Femur (tissue), 1 donor: Measurements from ENCODE around the gene C10orf71.

Source experiments
- DNase-seq: peaks from one replicate; pipeline ENCODE4 v3.0.0-alpha.2; 2017

The C10orf71 gene

DNA sequence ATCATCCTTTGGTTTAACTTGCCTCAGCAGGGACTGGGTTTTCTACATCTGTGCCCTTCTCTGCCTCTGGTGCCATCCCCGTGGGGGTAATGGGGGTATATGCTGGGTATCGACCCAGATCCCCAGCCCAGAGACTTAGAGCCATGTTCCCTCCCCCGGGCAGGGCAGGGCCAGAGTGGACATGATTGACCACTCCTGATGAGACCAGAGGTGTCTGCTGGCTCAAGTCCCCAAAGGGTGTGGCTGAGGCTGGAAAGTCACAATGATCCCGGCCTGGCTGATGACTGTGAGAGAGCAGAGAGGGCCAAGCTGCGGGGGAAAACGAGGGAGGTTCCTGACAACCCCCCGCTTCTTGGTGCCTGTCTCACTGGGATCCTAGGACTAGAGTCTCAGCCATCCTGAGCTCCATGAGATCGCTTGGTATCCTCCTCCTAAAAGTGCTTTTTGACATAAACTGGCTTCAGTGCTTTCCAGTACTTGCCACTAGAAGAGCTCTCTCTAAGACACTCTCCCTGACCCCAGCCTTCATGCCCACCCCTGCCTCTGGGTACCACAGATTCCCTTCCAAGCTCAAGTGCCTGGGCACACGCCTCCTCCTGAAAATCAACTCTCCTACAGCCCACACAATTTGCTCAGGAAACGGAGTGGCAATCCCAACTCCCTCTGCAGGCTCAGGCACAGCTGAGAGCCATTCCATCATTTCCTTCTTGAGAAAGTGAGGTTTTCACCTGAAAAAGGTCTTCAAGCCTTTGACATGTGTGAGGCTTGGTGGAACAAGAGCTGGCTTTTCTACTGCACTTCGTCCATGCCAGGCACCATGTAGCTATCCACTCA, 63.0 kb downstream of the C10orf71 start:
- no peak for DNase-seq

GRCh38 chr10:49362596-49363260, 63.8 kb downstream of the C10orf71 start:
- no peak for DNase-seq

DNA sequence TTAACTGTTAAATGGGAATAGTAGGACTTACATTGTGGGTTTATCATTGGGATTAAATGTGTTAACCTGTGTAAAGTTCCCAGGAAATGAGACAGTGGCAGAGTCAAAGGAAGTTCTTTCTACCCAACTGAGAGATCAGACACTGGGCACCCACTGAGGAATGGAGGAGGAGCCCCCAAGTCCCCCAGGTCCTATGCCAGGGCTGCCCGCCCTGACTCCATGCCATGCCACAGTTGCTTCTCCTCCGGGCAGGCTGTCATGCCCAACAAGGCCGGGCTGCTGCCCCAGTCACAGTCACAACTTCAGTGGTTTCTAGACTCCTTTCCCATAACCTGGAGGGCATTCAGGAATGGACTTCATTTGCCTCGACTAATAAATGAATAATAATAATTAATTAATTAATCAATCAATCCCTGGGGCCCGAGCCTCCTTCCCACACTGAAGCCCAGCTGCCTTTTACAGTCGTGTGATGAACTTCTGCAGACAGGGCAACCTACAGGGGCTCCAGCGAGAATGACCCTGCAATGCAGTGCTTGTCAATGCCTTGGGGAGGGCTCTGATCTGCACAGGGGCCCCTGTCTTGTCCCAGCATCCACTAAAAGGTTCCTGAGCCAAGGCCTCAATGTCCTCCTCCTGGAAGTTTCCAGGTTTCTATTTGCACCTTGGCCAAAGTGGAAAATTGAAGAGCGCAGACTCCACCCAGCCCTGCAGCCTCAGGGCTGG, 64.5 kb downstream of the C10orf71 start:
- DNase-seq, result no peak

DNA sequence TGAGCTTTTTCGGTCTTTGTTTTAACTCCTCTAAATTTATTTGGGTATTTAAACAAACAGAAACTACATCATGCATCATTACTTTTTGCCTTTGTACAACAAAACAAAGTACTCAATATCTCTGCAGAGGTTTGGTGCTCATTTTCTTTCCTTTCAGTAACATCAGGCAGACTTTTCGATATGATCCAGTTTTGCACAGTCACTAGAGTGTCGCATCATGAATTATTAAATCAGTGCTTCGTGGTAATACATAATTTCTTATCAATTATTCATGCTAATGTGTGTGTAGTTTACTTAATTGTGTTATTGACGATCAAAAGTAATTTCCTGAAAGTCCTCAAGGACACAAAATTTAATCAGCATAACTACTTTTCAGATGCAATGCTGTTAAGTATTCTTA, 65.1 kb downstream of the C10orf71 start:
- no peak for DNase-seq

DNA sequence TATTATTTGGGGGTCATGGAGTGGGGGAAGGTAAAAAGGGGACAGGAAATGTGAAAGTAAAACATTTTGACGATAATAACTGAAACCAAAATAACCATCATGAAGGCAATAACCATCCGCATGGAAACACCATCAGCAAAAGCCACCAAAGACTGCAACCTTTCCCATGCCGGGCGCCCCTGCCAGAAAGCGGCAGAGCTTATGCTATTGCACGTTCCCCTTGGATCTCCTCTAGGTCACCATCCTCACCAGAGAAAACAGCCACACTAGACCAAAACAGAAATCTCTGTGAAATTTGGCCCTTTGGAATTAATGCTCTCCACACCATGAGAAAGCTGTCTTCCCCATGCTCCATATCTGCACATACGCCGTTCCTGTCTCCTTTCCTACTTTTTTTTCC, 65.8 kb downstream of the C10orf71 start:
- DNase-seq, result no peak

DNA sequence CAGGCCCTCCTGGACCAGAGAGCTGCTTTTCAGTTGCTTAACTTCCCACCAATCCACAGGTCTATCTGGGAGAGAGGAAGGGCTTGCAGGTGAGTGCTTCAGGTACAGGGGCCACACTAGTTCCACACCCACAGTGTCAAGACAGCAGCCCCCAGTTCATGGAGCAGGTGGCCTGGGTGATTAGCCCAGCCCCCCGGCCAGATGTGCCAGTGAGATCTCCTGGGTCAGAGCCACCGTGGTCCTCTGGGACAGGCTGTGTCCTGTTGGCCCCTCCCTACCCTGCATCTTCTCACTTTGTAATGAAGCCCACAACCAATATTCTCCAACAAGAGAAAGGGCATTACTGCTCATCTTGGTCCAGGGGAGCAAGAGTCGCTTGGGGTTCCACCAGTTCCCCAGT, 66.3 kb downstream of the C10orf71 start:
- no peak for DNase-seq

GRCh38 chr10:49365675-49366415, 66.9 kb downstream of the C10orf71 start:
- DNase-seq, result no peak

- DNase-seq, result no peak
Observed at GRCh38 chr10:49366460-49366859, 67.5 kb downstream of the C10orf71 start.

GRCh38 chr10:49367600-49367999, 68.6 kb downstream of the C10orf71 start:
- DNase-seq, result no peak

GRCh38 chr10:49368256-49368655, 69.3 kb downstream of the C10orf71 start:
- no peak for DNase-seq

- DNase-seq, result no peak
Observed at GRCh38 chr10:49369216-49370162, 70.5 kb downstream of the C10orf71 start.

DNA sequence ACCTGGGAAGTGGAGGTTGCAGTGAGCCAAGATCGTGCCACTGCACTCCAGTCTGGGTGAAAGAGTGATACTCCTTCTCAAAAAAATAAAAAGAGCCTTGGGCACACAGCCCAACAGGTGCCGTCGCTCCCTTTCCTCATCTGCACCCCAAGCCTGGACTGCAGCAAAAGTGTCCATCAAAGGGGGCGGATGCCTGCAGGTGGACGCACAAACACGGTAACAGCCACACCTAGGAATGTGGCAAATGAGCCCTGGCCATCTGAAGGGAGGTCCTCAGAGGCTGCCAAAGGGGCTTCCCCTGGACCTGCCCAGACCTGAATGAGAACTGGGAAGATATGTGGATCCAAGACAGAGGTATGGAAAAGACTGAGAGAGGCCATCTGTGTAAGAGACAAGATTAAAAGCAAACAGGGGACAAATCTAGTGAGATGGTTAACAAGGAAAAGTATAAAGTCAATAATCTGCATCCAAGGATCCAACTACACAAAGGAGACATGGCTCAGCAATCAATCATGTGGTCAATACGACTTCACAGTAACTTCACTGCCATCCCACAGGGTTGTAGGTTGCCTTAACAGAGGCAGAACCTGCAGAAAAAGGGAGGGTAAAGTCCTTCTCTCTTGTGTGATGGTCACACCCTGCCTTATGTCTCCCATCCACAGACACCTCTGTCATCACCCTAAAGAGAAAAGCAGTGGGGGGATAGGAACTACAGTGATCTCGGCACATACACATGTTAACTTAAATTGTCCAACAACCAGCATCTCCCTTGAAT, 71.5 kb downstream of the C10orf71 start:
- no peak for DNase-seq

GRCh38 chr10:49371967-49372366, 73.0 kb downstream of the C10orf71 start:
- DNase-seq, result no peak

DNA sequence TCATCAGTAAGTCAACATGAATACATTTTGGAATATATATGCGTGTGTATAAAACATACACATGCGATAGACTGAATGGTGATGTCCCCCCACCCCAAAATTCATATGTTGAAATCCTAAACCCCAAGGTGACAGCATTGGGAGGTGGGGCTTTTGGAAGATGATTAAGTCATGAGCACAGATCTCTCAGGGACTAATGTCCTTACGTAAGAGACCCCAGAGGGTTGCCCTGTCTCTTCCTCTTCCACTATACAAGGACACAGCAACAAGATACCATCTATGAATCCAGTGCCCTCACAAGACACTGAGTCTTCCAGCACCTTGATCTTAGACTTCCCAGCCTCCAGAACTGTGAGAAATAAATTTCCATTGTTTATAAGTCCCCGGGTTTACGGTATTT, 74.4 kb downstream of the C10orf71 start:
- no peak for DNase-seq

GRCh38 chr10:49374740-49375139, 75.8 kb downstream of the C10orf71 start:
- no peak for DNase-seq

- DNase-seq, result no peak
Observed at GRCh38 chr10:49375611-49376010, 76.6 kb downstream of the C10orf71 start.
